GM18870 (cell line): Measurements from ENCODE around the gene KCNJ10.

Experiments used
- ATAC-seq: cut with Tn5 transposase; IDR thresholded peaks from one replicate; pipeline ENCODE4 v1.9.1; 2021; ENCODE audit warnings: moderate library complexity; ENCODE audit not compliant: unreplicated experiment

Gene KCNJ10

DNA sequence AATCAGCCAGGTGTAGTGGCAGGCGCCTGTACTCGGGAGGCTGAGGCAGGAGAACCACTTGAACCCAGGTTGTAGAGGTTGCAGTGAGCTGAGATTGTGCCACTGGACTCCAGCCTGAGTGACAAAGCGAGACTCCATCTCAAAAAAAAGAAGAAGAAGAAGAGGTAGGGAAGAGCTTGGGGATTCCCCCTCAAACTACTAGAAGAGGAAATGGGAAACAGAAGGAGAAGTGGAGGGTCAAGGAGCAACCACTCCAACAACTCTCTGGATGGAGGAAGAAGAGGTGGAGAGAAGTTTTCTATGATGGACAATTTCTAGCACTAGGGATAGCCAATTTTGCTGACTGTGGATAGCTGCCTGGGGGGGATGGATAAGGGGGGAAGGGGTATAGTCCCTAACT, 101.1 kb downstream of the KCNJ10 start:
- no peak for ATAC-seq

DNA sequence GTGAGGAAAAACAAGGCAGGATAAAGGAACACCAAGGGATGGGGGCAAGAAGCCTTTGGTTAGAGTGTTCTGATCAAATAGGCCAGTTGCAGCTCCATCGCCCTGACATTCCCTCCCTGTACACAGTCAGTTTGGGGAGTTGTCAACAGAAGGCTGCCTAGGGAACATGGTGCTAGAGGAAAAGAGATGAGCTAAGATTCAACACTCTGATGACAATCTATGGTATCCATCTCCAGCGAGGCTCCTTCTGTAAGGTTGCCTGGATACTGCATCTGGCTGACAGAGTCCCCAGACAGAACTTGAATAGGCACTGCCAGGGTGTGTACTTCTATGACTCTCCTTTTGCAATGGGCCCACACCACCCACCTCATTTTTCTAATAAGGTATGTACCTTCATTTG, 104.7 kb downstream of the KCNJ10 start:
- ATAC-seq = no peak

DNA sequence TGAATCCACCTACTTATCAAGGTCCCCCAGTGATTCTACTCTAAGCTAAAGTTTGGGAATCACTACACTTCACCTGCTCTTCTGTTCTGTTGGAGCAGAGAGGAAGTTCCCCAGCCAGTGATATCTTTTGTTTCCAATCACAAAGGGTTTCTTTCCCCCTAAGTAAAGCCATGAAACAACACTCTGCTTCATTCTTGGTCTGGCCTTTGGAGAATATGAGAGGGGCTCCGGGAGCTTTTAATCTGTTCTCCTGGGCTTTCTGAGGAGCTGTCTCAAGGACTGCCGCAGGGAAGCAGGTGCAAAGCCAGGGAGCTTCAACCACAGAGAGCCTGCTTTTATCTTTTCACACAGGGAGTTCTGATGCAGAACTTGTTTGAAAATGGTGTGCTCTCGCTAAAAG, 105.8 kb downstream of the KCNJ10 start:
- no peak for ATAC-seq

DNA sequence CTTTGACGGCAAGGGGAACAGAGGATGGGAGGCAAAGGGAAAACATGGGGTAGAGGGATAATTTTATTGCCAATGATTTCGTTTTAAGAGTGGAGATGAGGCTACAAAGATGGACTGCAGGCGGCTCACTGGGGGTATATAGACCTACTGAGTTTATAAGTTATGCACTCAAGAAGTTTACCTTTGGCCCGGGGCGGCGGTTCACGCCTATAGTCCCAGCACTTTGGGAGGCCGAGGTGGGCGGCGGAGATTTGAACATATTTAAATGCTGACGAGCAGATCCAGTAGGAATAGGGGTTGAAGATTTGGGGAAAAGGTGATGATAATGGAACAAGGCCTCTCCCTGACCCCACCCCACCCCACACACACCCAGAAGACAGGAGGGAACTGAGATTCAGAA, 107.8 kb downstream of the KCNJ10 start:
- ATAC-seq = no peak

DNA sequence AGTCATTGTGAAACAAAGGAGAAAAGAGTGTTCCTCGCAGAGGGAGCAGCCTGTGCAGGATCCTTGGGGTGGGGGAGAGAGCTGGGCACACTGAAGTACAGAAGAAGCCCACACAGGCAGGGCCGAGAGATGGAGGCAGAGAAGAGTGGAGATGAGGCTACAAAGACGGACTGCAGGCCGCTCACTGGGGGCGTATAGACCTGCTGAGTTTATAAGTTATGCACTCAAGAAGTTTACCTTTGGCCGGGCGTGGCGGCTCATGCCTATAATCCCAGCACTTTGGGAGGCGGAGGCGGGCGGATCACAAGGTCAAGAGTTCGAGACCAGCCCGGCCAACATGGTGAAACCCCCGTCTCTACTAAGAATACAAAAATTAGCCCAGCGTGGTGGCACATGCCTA, 108.3 kb downstream of the KCNJ10 start:
- ATAC-seq = no peak

DNA sequence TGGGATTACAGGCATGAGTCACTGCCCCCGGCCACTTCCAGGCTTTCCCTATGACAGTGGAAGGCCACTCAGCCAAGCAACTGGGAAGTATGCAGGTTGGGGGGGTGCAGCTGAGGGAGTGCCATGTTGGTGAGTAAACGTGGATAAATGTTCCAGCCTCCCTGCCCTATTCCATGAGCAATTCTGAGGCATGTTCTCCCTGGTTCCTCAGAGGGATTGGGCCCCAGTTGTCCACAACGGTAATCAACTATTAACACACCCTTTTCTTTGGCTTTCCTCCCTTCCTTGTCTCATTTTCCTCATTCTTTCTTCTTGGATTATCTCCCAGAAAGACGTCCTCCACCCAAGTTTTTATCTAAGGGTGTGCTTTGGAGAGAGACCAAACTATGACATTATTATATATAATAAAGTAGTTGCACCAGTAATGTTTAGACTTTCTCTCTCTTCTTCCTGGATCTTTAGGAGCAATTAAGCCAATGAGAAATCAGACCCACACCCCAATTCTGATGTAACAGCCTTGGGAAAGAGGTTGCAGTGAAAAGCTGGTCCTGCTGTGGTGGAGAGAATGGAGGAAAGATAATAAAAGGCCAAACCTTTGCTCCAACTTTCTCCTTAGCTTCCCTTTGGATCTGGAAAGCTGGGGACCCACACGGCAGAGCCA, 109.1 kb downstream of the KCNJ10 start:
- ATAC-seq = no peak

DNA sequence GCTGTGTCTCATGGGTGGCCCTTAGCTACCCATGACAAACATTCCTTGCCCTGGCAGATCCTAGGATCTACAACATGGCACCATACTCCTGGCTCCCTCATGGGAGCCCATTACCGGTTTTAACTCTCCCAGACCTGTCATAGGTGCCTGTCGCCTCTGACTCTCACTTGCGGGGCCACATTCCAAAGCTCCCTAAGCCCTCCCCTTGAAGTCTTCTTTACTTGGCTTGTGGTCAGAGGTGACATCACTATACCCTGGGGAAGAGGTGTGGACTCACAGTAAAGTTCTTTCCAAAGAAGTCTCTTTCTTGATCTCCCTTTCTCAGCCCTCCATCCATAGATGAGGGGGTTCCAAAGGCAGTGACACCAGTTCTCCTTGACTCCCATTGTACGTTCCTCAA, 110.5 kb downstream of the KCNJ10 start:
- ATAC-seq = no peak

DNA sequence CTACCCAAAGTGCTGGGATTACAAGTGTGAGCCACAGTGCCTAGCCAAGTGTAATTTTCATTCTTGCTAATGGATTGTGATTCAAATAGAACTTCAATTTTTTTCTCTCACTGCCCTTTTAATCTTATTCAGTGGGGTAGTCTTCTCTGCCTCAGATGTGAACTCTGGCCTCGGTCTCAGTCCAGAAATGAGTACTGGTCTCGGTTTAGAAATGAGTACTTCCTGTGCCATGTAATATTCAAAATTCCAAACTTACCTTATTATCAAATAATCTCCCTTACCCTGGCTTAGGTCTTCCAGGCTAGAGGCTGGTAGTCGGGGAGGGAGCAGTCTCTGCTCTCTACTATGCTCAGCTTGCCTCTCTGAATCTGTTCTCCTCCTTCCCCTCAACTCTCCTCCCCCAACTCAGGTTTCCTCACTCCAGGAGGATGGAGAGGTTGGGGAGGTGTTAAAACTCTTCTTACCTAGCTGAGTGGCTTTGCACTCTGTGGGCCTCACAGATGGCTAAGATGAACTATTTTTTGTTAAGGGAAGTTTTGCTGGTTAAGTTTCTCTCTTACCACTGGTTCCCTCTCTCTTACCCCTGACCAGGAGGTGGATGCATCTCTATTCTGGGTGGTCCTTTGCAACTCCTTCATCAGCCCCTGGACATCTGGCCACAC, 111.1 kb downstream of the KCNJ10 start:
- ATAC-seq = peak; percentile 77

DNA sequence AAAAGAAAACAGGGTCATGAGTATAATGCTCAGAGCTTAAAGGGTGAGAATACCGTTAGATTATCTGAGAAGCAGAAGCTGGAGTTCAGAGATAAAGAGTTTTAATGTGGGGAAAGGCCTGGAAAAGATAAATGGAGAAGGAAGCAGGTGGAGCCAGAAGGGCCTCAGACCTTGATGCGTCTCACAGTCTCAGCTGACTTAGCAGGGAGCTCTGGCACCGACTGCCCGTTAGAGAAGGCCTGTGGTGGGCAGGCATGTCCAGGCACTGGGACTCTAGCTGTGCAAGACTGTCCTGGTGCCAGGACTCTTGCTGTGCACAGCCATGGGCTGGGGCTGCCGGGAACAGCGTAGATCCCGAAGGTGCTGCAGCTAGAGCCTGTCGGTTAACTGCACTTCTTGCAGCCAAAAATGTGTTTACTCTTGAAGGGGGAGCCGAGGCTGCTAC, 112.1 kb downstream of the KCNJ10 start:
- ATAC-seq = no peak

DNA sequence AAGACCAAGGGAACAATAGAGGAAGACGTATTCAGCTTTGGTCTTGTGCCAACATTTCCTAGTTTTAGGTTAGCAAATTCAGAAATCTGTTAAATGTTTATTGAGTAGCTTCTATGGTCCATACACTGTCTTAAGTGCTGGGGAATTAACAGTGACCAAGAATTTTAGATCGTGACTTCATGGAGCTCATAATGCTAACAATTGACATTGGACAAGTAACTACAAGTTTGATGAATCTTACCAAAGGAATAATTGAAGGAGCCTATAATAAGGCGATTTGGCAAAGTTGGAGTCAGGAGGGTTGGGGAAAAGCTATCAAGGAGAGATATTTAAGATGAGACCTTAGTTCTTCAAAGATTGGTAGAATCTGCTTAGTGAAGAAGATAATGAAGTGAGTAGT, 114.5 kb downstream of the KCNJ10 start:
- no peak for ATAC-seq

DNA sequence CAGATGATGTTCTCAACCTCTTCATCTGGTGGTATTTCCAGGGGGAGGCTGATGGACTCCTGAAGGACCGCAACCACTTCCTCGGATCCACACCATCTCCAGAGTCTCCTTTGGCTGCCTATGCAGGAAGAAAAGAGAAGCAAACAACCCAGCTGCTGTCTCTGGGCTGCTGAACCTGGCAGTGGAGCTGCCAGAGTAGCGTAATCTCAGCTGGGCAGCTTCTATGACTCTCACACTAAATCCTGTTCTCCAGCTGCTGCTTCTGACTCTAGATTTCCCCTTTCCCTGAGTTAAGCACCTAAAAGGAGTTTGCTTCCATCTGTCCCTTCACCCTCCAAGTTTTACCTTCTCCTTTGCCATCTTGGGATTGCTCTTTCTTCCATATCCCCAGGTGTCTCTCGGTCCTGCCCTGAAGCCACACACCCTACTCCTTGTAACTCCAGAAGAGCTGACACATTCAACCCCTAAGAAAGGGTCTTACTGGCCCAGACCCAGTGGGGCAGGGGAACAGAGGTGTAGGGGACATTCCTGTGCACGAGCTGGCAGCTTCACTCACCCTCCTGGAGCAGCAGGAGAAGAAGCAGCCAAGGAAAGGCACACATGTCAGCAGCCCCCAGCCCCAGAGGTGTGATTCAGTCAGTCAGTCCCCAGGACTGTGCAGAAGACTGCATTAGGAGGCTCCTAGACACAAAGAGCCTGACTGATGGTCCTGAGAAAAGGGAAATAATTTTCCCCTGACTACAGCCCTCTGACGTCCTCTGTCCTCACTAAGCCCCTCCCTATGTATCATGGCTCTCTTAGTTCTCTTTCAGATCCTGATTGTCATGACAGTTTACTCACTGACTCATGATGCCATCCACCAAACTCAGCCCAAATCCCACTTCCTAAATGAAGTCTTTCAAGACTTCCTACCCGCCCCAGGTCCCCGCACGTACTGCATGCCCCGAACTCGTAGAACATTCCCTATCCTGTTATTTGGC, 116.1 kb downstream of the KCNJ10 start, which contains the start of gene SLAMF9:
SLAMF9 (minus strand) TSS at position 702 of the 980 bp plus-strand sequence; CDS start at position 602, 100 bp downstream.
- ATAC-seq = no peak

DNA sequence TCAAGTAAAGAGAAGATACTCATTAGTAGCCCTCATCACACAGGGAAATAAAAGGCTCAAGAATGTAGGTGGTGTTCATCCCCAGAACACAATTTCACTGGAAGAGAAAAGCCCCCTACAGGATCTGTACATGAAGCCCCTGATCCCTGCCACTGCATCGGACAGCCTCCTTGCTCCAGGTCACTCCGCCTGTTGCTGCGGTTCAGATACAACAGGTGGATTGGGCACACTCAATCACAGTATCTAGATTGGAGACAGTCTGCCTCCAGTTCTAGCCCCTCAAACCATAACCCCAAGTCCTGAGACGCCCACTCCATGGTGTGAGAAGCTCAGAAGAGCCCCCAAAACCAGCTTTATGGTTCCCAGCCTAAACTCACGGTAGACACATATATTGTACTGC, 117.0 kb downstream of the KCNJ10 start:
- ATAC-seq = no peak

DNA sequence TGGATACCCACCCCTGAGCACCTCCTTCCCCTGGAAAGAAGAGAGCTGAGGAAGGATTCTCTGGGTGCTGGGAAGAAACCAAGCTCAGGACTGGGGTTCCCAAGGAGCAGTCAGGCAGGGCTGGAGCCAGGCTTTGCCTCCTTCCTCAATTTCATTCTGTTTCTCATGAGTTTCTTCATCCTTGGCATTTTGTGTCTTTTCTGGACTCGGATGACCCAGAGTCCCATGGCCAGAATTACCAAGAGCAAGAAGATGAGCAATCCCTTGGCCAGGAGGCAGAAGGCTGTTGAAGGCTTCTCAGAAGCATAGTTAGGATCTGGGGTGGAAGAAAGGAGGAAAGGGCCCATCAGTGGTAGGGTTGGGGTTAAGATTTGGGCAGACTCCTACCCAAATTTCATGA, 118.4 kb downstream of the KCNJ10 start:
- no peak for ATAC-seq

DNA sequence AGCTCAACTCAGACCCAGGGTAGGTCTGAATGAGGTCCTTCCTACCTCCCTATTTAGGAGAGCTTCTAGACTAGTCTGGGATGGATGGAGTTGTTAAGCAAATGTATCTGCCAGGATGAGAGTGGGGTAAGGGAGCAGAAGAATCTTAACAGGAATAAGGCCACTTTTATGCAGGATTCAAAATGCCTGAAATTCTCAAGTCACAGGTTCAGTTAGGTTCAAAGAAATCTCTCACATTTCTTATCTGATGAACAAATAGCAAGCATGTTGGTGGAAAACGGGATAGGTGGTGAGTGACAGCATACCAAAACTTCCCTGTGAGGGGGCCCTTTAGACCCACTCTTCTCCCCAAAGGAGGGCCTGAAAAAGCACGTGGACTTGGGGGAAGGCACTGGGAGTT, 118.9 kb downstream of the KCNJ10 start:
- ATAC-seq = no peak

DNA sequence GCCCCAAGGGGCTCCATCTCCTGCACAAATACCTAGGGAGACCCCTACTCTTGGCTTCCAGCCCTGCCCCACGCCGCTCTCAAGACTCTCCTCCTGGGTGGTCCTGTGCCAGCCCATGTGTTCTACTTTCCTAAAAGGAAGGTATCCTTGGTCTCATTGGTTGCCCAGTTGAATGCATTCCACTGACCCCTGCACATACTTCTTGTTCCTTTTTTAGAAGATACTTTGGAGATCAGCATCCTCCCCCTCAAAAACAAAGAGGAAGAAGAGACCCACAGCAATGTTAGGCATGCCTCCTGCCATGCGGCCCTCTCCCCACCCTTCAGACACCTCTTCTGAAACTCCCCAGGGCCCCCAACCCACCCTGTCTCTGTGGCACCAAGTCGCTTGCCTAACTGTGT, 120.0 kb downstream of the KCNJ10 start:
- ATAC-seq = no peak

DNA sequence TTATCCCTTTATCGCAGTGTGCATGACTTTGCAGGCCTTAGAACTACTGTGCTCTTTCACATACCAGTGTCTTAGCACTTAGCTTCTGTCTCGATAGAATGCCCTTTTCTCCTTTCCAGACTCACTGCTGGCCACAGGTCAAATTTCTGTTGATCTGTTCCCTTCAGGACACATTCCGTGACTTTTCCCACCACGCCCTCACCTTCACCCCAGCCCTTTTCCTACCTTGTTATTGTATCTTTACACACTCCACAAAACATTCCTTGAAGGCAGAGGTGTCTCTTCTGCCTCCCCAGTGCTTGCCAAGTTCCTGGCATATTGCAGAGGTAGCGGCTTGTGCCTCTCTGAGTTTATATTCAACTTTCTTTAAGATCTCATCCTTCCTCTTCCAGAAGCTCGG, 120.8 kb downstream of the KCNJ10 start:
- no peak for ATAC-seq
